HEK293 (cell line): ENCODE measurements around the gene PRKCE.

Source experiments
- ZBTB17 ChIP-seq: fragments of 450-650 bp; formaldehyde crosslinking; IDR thresholded peaks from 2 replicates; pipeline ENCODE4 v1.5.1; 2016; ENCODE audit warnings: missing biosample characterization, missing genetic modification characterization
- ZNF174 ChIP-seq: fragments of 450-650 bp; formaldehyde crosslinking; IDR thresholded peaks from 2 replicates; pipeline ENCODE4 v1.5.0; 2017; ENCODE audit warnings: missing biosample characterization, mild to moderate bottlenecking, missing genetic modification characterization
- ZNF529 ChIP-seq: fragments of 450-650 bp; formaldehyde crosslinking; IDR thresholded peaks from 2 replicates; pipeline ENCODE4 v1.5.1; 2017; ENCODE audit warnings: missing genetic modification characterization, missing biosample characterization; ENCODE audit not compliant: insufficient replicate concordance
- ZNF785 ChIP-seq: fragments of 450-650 bp; formaldehyde crosslinking; IDR thresholded peaks from 2 replicates; pipeline ENCODE4 v1.5.1; 2016; ENCODE audit warnings: missing biosample characterization, missing genetic modification characterization
- ZSCAN18 ChIP-seq: fragments of 450-650 bp; formaldehyde crosslinking; IDR thresholded peaks from 2 replicates; pipeline ENCODE4 v1.5.1; 2016; ENCODE audit warnings: missing biosample characterization, missing genetic modification characterization
- TF ChIP-seq, protein P1 (sequence below): fragments of 450-650 bp; formaldehyde crosslinking; IDR thresholded peaks from 2 replicates; pipeline ENCODE4 v1.5.1; 2016; ENCODE audit warnings: missing biosample characterization, missing genetic modification characterization
- TF ChIP-seq, protein P2 (sequence below): fragments of 450-650 bp; IDR thresholded peaks from 2 replicates; pipeline ENCODE4 v1.5.1; 2018; ENCODE audit warnings: missing biosample characterization, missing genetic modification characterization

- TF ChIP-seq ZSCAN18 (tag by site-specific recombination) = no peak
- no peak for TF ChIP-seq ZNF529
- TF ChIP-seq, protein P1, sequence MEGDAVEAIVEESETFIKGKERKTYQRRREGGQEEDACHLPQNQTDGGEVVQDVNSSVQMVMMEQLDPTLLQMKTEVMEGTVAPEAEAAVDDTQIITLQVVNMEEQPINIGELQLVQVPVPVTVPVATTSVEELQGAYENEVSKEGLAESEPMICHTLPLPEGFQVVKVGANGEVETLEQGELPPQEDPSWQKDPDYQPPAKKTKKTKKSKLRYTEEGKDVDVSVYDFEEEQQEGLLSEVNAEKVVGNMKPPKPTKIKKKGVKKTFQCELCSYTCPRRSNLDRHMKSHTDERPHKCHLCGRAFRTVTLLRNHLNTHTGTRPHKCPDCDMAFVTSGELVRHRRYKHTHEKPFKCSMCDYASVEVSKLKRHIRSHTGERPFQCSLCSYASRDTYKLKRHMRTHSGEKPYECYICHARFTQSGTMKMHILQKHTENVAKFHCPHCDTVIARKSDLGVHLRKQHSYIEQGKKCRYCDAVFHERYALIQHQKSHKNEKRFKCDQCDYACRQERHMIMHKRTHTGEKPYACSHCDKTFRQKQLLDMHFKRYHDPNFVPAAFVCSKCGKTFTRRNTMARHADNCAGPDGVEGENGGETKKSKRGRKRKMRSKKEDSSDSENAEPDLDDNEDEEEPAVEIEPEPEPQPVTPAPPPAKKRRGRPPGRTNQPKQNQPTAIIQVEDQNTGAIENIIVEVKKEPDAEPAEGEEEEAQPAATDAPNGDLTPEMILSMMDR (tag by site-specific recombination) = no peak
- TF ChIP-seq ZBTB17 = no peak
- TF ChIP-seq ZNF174 = no peak
- no peak for TF ChIP-seq ZNF785
- TF ChIP-seq, protein P2, sequence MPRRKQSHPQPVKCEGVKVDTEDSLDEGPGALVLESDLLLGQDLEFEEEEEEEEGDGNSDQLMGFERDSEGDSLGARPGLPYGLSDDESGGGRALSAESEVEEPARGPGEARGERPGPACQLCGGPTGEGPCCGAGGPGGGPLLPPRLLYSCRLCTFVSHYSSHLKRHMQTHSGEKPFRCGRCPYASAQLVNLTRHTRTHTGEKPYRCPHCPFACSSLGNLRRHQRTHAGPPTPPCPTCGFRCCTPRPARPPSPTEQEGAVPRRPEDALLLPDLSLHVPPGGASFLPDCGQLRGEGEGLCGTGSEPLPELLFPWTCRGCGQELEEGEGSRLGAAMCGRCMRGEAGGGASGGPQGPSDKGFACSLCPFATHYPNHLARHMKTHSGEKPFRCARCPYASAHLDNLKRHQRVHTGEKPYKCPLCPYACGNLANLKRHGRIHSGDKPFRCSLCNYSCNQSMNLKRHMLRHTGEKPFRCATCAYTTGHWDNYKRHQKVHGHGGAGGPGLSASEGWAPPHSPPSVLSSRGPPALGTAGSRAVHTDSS (tag by site-specific recombination) = no peak
Observed at GRCh38 chr2:45897842-45898241, 246.4 kb downstream of the PRKCE start.
